WTC11 (cell line): ENCODE data around the gene SRGAP1.

Source experiments
- IRF2 ChIP-seq: sonication (generic); formaldehyde crosslinking; IDR thresholded peaks from 2 replicates; pipeline ENCODE4 v1.8.0; 2022; ENCODE audit warnings: low read depth, missing genetic modification reagents, borderline replicate concordance
- SP1 ChIP-seq: sonication (generic); formaldehyde crosslinking; conservative IDR thresholded peaks from 2 replicates; pipeline ENCODE4 v1.8.1; 2022; ENCODE audit warnings: missing genetic modification reagents
- TF ChIP-seq, protein P1 (sequence below): sonication (generic); formaldehyde crosslinking; conservative IDR thresholded peaks from 2 replicates; pipeline ENCODE4 v1.8.1; 2022; ENCODE audit warnings: mild to moderate bottlenecking, missing genetic modification reagents
- TF ChIP-seq, protein P2 (sequence below): sonication (generic); formaldehyde crosslinking; IDR thresholded peaks from 2 replicates; pipeline ENCODE4 v1.8.1; 2023; ENCODE audit warnings: mild to moderate bottlenecking, missing genetic modification reagents, moderate library complexity

DNA sequence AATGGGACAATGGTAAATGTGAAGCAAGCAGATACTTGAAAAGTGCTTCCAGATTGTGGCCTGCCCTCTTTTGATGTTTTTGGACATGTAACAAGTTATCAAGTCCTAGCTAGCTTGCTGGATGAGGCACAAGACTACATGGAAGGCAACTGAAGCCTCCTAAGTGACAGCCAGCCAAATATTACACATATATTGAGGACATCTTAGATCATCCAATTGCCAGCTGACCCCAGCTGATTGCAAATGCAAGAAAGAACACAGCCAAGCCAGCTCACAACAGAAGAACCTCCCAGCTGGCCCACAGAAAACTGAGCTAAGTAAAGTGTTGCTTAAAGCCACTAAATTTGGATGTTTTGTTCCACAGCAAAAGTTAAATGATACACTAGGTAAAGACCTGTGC, 156.9 kb downstream of the SRGAP1 start:
- TF ChIP-seq, protein P1, sequence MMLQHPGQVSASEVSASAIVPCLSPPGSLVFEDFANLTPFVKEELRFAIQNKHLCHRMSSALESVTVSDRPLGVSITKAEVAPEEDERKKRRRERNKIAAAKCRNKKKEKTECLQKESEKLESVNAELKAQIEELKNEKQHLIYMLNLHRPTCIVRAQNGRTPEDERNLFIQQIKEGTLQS (CRISPR knock-in tag), result no peak
- TF ChIP-seq, protein P2, sequence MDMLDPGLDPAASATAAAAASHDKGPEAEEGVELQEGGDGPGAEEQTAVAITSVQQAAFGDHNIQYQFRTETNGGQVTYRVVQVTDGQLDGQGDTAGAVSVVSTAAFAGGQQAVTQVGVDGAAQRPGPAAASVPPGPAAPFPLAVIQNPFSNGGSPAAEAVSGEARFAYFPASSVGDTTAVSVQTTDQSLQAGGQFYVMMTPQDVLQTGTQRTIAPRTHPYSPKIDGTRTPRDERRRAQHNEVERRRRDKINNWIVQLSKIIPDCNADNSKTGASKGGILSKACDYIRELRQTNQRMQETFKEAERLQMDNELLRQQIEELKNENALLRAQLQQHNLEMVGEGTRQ (CRISPR knock-in tag), result no peak
- TF ChIP-seq SP1 (CRISPR knock-in tag) (no peak), IRF2 (CRISPR knock-in tag) (no peak)
